GM12872 (cell line): ENCODE measurements around the gene ACTL10.

Experiments
- CTCF ChIP-seq: IDR thresholded peaks from 3 replicates; pipeline ENCODE4 v1.5.1; 2011; ENCODE audit warnings: low read depth, mild to moderate bottlenecking, low read length, moderate library complexity; ENCODE audit not compliant: insufficient read depth

The ACTL10 gene

GRCh38 chr20:33667676-33668465 is 1.1 kb downstream of the ACTL10 start:
- peak; percentile 98 for TF ChIP-seq CTCF

- TF ChIP-seq CTCF: no peak
Observed at GRCh38 chr20:33668466-33669155, 1.9 kb downstream of the ACTL10 start.

GRCh38 chr20:33669224-33669623 is 2.5 kb downstream of the ACTL10 start:
- no peak for TF ChIP-seq CTCF

GRCh38 chr20:33669873-33670640 is 3.3 kb downstream of the ACTL10 start:
- no peak for TF ChIP-seq CTCF

- TF ChIP-seq CTCF: no peak
Observed at GRCh38 chr20:33670715-33671499, 4.2 kb downstream of the ACTL10 start.

GRCh38 chr20:33671573-33672288 is 5.0 kb downstream of the ACTL10 start:
- TF ChIP-seq CTCF: no peak
